Loucy (cell line): ENCODE measurements around the gene UNC13D.

Experiments used
- H2AFZ ChIP-seq: fragments of 200-600 bp; sonication (generic); 2 replicates; pipeline ENCODE4 v1.6.0; 2016; ENCODE audit warnings: antibody characterized with exemption, mild to moderate bottlenecking, low read length, moderate library complexity
- H3F3A ChIP-seq: fragments of 200-600 bp; 2 replicates; pipeline ENCODE4 v1.6.0; 2016; ENCODE audit warnings: antibody characterized with exemption, low read depth, mild to moderate bottlenecking
- H3K27me3 ChIP-seq: fragments of 200-600 bp; sonication (generic); 2 replicates; pipeline ENCODE4 v1.6.1; 2014; ENCODE audit warnings: low read length, mild to moderate bottlenecking; ENCODE audit not compliant: insufficient read depth, poor library complexity, severe bottlenecking
- H3K36me3 ChIP-seq: fragments of 200-600 bp; sonication (generic); 2 replicates; pipeline ENCODE4 v1.6.1; 2016; ENCODE audit warnings: low read length; ENCODE audit not compliant: insufficient read depth
- H3K4me1 ChIP-seq: fragments of 200-600 bp; sonication (generic); 2 replicates; pipeline ENCODE4 v1.5.1; 2014; ENCODE audit warnings: low read length, mild to moderate bottlenecking; ENCODE audit not compliant: insufficient read depth, poor library complexity, severe bottlenecking
- H3K4me2 ChIP-seq: fragments of 200-600 bp; sonication (generic); 2 replicates; pipeline ENCODE4 v1.6.0; 2014; ENCODE audit warnings: antibody characterized with exemption, low read length, low read depth, mild to moderate bottlenecking; ENCODE audit not compliant: poor library complexity, severe bottlenecking
- H3K4me3 ChIP-seq: fragments of 200-600 bp; sonication (generic); 2 replicates; pipeline ENCODE4 v1.5.1; 2014; ENCODE audit warnings: low read length, mild to moderate bottlenecking, mixed read lengths; ENCODE audit not compliant: poor library complexity, severe bottlenecking
- H3K79me2 ChIP-seq: fragments of 200-600 bp; sonication (generic); 2 replicates; pipeline ENCODE4 v1.6.1; 2014; ENCODE audit warnings: low read length; ENCODE audit not compliant: insufficient read depth
- H3K9ac ChIP-seq: fragments of 200-600 bp; sonication (generic); 2 replicates; pipeline ENCODE4 v1.6.0; 2014; ENCODE audit warnings: mild to moderate bottlenecking, low read depth, low read length, moderate library complexity; ENCODE audit not compliant: poor library complexity, severe bottlenecking
- H3K9me2 ChIP-seq: fragments of 200-600 bp; sonication (generic); replicated peaks from 2 replicates; pipeline ENCODE4 v1.6.1; 2016; ENCODE audit warnings: low read depth, low read length, mixed read lengths
- H3K9me3 ChIP-seq: fragments of 200-600 bp; sonication (generic); 2 replicates; pipeline ENCODE4 v1.6.1; 2014; ENCODE audit warnings: mild to moderate bottlenecking, antibody characterized with exemption, low read length, low read depth; ENCODE audit not compliant: insufficient read depth
- H4K20me1 ChIP-seq: fragments of 200-600 bp; sonication (generic); 2 replicates; pipeline ENCODE4 v1.6.0; 2014; ENCODE audit warnings: antibody characterized with exemption, low read length, mild to moderate bottlenecking; ENCODE audit not compliant: insufficient read depth, poor library complexity, severe bottlenecking
- CTCF ChIP-seq: fragments of 200-600 bp; sonication (generic); conservative IDR thresholded peaks from 2 replicates; pipeline ENCODE4 v1.5.1; 2014; ENCODE audit warnings: mild to moderate bottlenecking, antibody characterized with exemption, low read length
- EZH2phosphoT487 ChIP-seq: fragments of 200-600 bp; IDR thresholded peaks from 2 replicates; pipeline ENCODE4 v1.6.1; 2018; ENCODE audit warnings: antibody characterized with exemption, mild to moderate bottlenecking, moderate library complexity, borderline replicate concordance

UNC13D gene

GRCh38 chr17:75784473-75785015, 59.7 kb downstream of the UNC13D start, which contains the start of gene UNK:
TSS of gene UNK (plus strand) at chr17:75784806. CDS start at chr17:75784881, 75 bp downstream.
- H2AFZ ChIP-seq: peak within 1 kb of the TSS; percentile 66; the same call in 1 of the 2 replicates
- peaks cover 50% of the 10 kb centered on the region for H3K79me2 ChIP-seq
- H3K27me3 ChIP-seq: no peaks in the 10 kb centered on the region
- peak within 1 kb of the TSS; percentile 100 for H3K9ac ChIP-seq
- H3K36me3 ChIP-seq: no peaks in the 10 kb centered on the region
- TF ChIP-seq CTCF (no peak), EZH2phosphoT487 (no peak)
- no peaks in the 10 kb centered on the region for H3K9me2 ChIP-seq
- H3F3A ChIP-seq: no peaks in the 10 kb centered on the region; the same call in 1 of the 2 replicates
- peak within 1 kb of the TSS; percentile 92 for H3K4me3 ChIP-seq
- peaks cover 3% of the 10 kb centered on the region for H4K20me1 ChIP-seq
- H3K4me1 ChIP-seq: peaks cover 52% of the 10 kb centered on the region
- H3K4me2 ChIP-seq: peak within 1 kb of the TSS; percentile 95
- no peaks in the 10 kb centered on the region for H3K9me3 ChIP-seq

GRCh38 chr17:75783803-75784472, 60.3 kb downstream of the UNC13D start:
- Histone ChIP-seq H3F3A (peaks cover 2% of the 10 kb centered on the region; the same call in 1 of the 2 replicates), H3K79me2 (peaks cover 50% of the 10 kb centered on the region)

More at GRCh38 chr17:75783803-75784472, 60.3 kb downstream of the UNC13D start:
- H3K9ac ChIP-seq: peak overlapping the region; percentile 100
- H3K27me3 ChIP-seq: peaks cover 6% of the 10 kb centered on the region
- H3K4me2 ChIP-seq: peak overlapping the region; percentile 93
- H3K4me1 ChIP-seq: peaks cover 52% of the 10 kb centered on the region
- no peaks in the 10 kb centered on the region for H3K9me2 ChIP-seq
- H2AFZ ChIP-seq: 0 out of 2 replicates have a peak overlapping the region, but pooled peaks have one; percentile 2
- H4K20me1 ChIP-seq: peaks cover 9% of the 10 kb centered on the region
- TF ChIP-seq EZH2phosphoT487 (no peak), CTCF (no peak)
- H3K9me3 ChIP-seq: no peaks in the 10 kb centered on the region
- peak overlapping the region; percentile 92 for H3K4me3 ChIP-seq
- H3K36me3 ChIP-seq: 0 out of 2 replicates have a peak, but pooled peaks cover under 1% of the 10 kb centered on the region
